ENCODE results near the gene MGST3.

The MGST3 gene

DNA sequence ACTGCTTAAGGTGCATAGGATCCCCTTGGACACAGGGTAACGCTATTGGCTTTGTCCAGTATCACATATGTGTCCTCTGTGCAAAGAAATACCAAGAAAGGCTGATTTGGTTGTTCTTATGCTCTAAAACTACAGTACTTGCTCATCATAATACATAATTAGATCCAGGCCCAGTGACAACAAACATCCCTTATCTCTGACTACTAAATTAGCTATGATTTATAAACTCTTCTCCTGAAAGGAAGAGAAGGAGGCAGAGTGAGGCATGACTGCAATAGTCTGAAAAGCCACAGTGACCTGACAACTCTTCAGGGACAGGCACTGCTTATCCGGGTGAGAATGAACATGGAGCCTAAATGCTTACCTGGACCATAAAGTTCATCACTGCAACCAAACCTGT lies 30.7 kb downstream of the MGST3 start:
- Histone ChIP-seq H3K27ac (replicated peaks) (no peak overlapping the region), H3K27me3 (ENCODE audit: insufficient read depth, poor library complexity, severe bottlenecking) (no peaks in the 10 kb centered on the region), H3K4me3 (replicated peaks; ENCODE audit: insufficient read depth, low read length) (no peak overlapping the region)
- DNase-seq (ENCODE audit: low read depth in 1 of 2, low spot score in 1 of 2), result no peak
- TF ChIP-seq, protein P1, sequence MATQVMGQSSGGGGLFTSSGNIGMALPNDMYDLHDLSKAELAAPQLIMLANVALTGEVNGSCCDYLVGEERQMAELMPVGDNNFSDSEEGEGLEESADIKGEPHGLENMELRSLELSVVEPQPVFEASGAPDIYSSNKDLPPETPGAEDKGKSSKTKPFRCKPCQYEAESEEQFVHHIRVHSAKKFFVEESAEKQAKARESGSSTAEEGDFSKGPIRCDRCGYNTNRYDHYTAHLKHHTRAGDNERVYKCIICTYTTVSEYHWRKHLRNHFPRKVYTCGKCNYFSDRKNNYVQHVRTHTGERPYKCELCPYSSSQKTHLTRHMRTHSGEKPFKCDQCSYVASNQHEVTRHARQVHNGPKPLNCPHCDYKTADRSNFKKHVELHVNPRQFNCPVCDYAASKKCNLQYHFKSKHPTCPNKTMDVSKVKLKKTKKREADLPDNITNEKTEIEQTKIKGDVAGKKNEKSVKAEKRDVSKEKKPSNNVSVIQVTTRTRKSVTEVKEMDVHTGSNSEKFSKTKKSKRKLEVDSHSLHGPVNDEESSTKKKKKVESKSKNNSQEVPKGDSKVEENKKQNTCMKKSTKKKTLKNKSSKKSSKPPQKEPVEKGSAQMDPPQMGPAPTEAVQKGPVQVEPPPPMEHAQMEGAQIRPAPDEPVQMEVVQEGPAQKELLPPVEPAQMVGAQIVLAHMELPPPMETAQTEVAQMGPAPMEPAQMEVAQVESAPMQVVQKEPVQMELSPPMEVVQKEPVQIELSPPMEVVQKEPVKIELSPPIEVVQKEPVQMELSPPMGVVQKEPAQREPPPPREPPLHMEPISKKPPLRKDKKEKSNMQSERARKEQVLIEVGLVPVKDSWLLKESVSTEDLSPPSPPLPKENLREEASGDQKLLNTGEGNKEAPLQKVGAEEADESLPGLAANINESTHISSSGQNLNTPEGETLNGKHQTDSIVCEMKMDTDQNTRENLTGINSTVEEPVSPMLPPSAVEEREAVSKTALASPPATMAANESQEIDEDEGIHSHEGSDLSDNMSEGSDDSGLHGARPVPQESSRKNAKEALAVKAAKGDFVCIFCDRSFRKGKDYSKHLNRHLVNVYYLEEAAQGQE (IDR thresholded peaks at IDR 0.05; ENCODE audit: insufficient replicate concordance, low read depth), result no peak
- TF ChIP-seq, protein P2, sequence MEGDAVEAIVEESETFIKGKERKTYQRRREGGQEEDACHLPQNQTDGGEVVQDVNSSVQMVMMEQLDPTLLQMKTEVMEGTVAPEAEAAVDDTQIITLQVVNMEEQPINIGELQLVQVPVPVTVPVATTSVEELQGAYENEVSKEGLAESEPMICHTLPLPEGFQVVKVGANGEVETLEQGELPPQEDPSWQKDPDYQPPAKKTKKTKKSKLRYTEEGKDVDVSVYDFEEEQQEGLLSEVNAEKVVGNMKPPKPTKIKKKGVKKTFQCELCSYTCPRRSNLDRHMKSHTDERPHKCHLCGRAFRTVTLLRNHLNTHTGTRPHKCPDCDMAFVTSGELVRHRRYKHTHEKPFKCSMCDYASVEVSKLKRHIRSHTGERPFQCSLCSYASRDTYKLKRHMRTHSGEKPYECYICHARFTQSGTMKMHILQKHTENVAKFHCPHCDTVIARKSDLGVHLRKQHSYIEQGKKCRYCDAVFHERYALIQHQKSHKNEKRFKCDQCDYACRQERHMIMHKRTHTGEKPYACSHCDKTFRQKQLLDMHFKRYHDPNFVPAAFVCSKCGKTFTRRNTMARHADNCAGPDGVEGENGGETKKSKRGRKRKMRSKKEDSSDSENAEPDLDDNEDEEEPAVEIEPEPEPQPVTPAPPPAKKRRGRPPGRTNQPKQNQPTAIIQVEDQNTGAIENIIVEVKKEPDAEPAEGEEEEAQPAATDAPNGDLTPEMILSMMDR (IDR thresholded peaks at IDR 0.05; ENCODE audit: insufficient read depth, low read length), result no peak
- no peak for TF ChIP-seq POLR2AphosphoS5 (IDR thresholded peaks at IDR 0.05; ENCODE audit: low read depth)
- TF ChIP-seq GABPA (IDR thresholded peaks at IDR 0.05; ENCODE audit: low read depth), result no peak
- no peak for TF ChIP-seq SPI1 (IDR thresholded peaks at IDR 0.05; ENCODE audit: borderline replicate concordance, low read depth)

DNA sequence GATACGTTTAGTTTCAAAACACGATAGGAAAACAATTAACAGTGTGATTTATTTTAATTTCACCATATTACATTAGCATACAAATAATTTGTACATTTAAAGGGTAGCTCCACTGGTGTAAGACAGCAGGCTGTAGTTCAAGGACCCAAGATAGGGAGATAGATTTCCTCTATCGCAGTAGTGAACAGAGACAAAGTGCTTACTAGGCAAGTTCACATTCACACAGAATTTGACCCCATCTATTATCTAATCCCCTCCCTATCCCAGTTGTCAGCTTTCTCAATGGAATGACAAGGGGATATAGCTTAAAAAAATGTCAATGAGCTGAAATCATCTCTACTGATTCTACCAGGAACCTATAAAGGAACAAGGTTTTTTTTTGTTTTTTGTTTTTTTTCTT lies 31.2 kb downstream of the MGST3 start:
- no peak overlapping the region for H3K4me3 ChIP-seq (replicated peaks; ENCODE audit: insufficient read depth, low read length)
- TF ChIP-seq SPI1 (IDR thresholded peaks at IDR 0.05; ENCODE audit: borderline replicate concordance, low read depth) (no peak), POLR2AphosphoS5 (IDR thresholded peaks at IDR 0.05; ENCODE audit: low read depth) (no peak), GABPA (IDR thresholded peaks at IDR 0.05; ENCODE audit: low read depth) (no peak)
- TF ChIP-seq, protein P2 (IDR thresholded peaks at IDR 0.05; ENCODE audit: insufficient read depth, low read length), result no peak
- TF ChIP-seq, protein P1 (IDR thresholded peaks at IDR 0.05; ENCODE audit: insufficient replicate concordance, low read depth), result no peak
- no peak for DNase-seq (ENCODE audit: low read depth in 1 of 2, low spot score in 1 of 2)
- H3K27ac ChIP-seq (replicated peaks), result no peak overlapping the region
- H3K27me3 ChIP-seq (ENCODE audit: insufficient read depth, poor library complexity, severe bottlenecking), result no peaks in the 10 kb centered on the region

DNA sequence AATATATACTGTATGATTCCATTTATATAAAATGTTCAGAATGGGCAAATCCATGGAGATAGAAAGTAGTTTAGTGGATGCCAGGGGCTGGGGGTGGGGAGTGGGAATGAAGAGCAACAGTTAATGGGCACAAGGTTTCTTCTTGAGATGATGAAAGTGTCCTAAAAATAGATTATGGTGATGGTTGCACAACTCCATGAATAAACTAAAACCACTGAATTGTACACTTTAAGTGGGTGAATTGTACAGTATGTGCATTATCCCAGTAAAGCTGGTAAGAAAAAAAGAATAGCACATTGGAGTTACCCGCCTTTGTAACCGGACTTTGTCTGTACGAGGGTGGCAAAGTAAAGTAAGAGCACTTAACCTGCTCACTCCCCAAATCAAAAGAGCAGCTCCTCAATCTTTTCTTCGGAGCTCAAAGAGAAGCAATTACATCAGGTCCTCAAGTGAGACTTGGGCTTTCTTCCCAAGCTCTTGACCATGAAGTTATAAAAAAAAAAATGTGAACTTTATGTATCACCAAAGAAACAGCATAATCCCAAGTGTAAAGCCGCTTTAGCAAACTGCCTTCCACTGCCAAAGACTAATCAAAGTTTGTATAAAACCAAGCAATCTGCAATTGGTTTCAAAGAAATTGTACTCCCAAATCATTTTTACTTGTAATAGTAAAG lies 35.3 kb downstream of the MGST3 start:
- Histone ChIP-seq H3K27ac (replicated peaks) (no peak overlapping the region; the same call in 1 of the 2 replicates), H3K4me3 (replicated peaks; ENCODE audit: insufficient read depth, low read length) (no peak overlapping the region), H3K27me3 (ENCODE audit: insufficient read depth, poor library complexity, severe bottlenecking) (no peaks in the 10 kb centered on the region)
- TF ChIP-seq GABPA (IDR thresholded peaks at IDR 0.05; ENCODE audit: low read depth) (no peak), POLR2AphosphoS5 (IDR thresholded peaks at IDR 0.05; ENCODE audit: low read depth) (no peak), SPI1 (IDR thresholded peaks at IDR 0.05; ENCODE audit: borderline replicate concordance, low read depth) (no peak)
- TF ChIP-seq, protein P2 (IDR thresholded peaks at IDR 0.05; ENCODE audit: insufficient read depth, low read length), result no peak
- TF ChIP-seq, protein P1 (IDR thresholded peaks at IDR 0.05; ENCODE audit: insufficient replicate concordance, low read depth), result no peak
- DNase-seq (ENCODE audit: low read depth in 1 of 2, low spot score in 1 of 2), result peak in 1 of 2 experiments; percentile 3

Measured in HL-60 (cell line).